DMS53 (cell line): ENCODE data around the gene HACE1.

ENCODE experiments used
- DNase-seq: peaks from one replicate; lab custom pipeline; 2025; lab: John Stamatoyannopoulos, UW

Gene HACE1

GRCh38 chr6:104688283-104688969 is 171.3 kb downstream of the HACE1 start:
- no peak for DNase-seq

GRCh38 chr6:104686550-104687175 is 173.1 kb downstream of the HACE1 start:
- DNase-seq, result no peak

GRCh38 chr6:104685871-104686549 is 173.7 kb downstream of the HACE1 start:
- DNase-seq, result no peak

- no peak for DNase-seq
Observed at GRCh38 chr6:104684911-104685415, 174.8 kb downstream of the HACE1 start.

- no peak for DNase-seq
Observed at GRCh38 chr6:104683809-104684208, 175.9 kb downstream of the HACE1 start.

GRCh38 chr6:104682722-104683643 is 176.7 kb downstream of the HACE1 start:
- DNase-seq, result peak; percentile 80

GRCh38 chr6:104680539-104680938 is 179.2 kb downstream of the HACE1 start:
- DNase-seq, result no peak

GRCh38 chr6:104679971-104680370 is 179.7 kb downstream of the HACE1 start:
- DNase-seq, result no peak
